K562 treated with DMSO at 1 percent for 12 hours (cell line): Measurements from ENCODE around the gene NT5C3B. TPM values are rescaled to one million over a fixed set of nuclear protein-coding genes. Genes with fewer than 3 reads are reported as not detected.

ENCODE experiments used
- total RNA-seq: library from RNA; unstranded; fragments of 300-600 nt; gene quantifications from 2 replicates; pipeline ENCODE4 v1.2.3, GENCODE V29; 2022; ENCODE audit not compliant: insufficient read depth

Gene NT5C3B
- 83.3 and 95.7 TPM in 2 replicates for total RNA-seq

DNA sequence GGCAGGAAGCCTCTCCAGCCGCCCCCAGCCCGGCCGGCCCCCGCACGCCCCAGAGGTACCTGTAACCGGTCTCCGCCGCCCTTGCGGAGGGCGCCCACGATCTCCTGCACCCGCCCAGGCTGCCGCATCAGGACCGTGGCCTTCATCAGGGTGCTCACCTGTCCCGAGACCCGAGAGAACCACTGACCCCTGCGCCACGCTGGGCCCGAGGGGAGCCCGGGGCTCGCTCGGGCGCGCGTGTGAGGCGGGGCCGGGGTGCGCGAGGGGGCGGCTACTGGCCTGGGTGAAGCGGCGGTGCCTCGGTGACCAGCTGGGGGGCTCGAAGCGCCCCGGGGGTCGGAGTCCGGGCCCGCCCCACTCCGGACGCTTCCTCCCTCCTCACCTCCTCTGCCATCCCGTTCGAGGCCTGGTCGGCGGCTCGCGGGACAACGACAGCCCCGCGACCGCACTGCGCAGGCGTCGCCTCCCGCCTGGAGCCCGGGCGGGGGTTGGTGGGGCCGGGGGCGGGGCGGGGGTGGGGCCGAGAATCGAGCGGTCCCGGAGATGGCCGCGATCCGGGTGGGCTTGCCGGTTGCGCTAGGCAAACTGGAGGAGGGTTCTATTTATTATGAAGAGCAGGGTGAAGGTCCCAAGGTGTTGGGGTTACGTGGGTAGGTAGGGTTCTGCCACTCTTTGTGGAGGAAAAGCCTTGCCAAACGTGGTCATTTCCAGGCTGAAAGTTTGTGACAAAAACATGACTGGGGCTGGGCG is at the start of gene NT5C3B:
Gene NT5C3B (minus strand): TSS at position 433 of the 750 bp plus-strand sequence. CDS start 39 bp downstream, at position 394.

DNA sequence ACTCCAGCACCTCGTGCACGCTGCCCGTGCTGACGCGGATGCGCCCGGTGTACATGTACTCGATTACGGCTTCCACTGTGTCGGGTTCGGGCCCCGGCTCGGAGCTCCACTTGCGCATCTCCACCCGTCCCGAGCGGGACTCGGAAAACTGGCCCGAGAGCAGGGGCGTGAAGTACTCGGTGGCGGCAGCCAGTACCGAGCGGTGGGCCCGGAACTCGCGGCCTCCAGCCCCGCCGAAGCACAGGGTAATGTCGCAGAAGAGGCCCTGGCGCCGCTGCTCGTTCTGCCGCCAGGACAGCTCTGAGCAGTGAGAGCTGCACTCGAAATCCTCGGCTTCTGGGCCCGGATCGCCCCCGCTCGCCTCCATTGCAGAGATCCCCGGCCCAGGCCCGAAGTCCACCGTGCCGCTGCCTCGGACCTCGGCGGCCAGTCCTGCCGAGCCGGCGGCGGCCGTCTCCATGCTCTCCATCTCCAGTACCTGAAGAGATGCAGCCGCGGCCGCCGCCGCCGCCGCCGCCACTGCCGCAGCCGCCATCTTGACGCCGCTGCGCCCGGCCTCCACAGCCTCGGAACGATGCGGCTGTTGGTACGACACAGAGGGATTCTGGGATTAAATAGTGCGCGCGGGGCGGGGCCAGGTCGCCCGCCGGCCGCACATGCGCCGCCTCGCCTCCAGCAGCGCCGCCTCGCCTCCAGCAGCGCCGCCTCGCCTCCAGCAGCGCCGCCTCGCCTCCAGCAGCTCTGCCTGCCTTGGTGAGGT is 29.0 kb upstream of the NT5C3B start, which contains the start of gene KLHL11:
Gene KLHL11 (minus strand): TSS at position 588 of the 760 bp plus-strand sequence. CDS start 53 bp downstream, at position 535.

GRCh38 chr17:41837761-41838538 is 1.9 kb upstream of the NT5C3B start, which contains the start of gene KLHL10:
Gene KLHL10, plus strand, starts transcription at chr17:41837825. Its CDS starts 108 bp downstream, at chr17:41837933.

GRCh38 chr17:41812381-41813151 is 23.5 kb downstream of the NT5C3B start, which contains the start of gene FKBP10:
Gene FKBP10, plus strand, starts transcription at chr17:41813004. Its CDS starts 31 bp downstream, at chr17:41813035.

GRCh38 chr17:41811549-41812380 is 24.3 kb downstream of the NT5C3B start, which contains the start of gene P3H4:
Gene P3H4, minus strand, starts transcription at chr17:41811949. Its CDS starts 34 bp downstream, at chr17:41811915.

GRCh38 chr17:41786227-41787020 is 49.6 kb downstream of the NT5C3B start, which contains the start of gene JUP:
Gene JUP, minus strand, starts transcription at chr17:41786711. Its CDS starts 14,857 bp downstream, at chr17:41771854.

Other genes with a start within 250 kb of the NT5C3B start
- not detected in 2 replicates for gene KRT14, start 249.3 kb downstream of the NT5C3B start, total RNA-seq
- gene KRT16, start 223.5 kb downstream of the NT5C3B start, total RNA-seq: not detected in 2 replicates
- gene KRT17, start 211.7 kb downstream of the NT5C3B start, total RNA-seq: not detected in 2 replicates
- 1,324 and 1,369 TPM in 2 replicates for gene EIF1, start 147.3 kb downstream of the NT5C3B start, total RNA-seq
- not detected in 2 replicates for gene GAST, start 123.9 kb downstream of the NT5C3B start, total RNA-seq
- not detected in 2 replicates for gene HAP1, start 101.6 kb downstream of the NT5C3B start, total RNA-seq
- 157 and 245 TPM in 2 replicates for gene JUP, start 49.5 kb downstream of the NT5C3B start, total RNA-seq
- gene P3H4, start 24.3 kb downstream of the NT5C3B start, total RNA-seq: 2.8 and 4.4 TPM in 2 replicates
- 0.90 and 3.6 TPM in 2 replicates for gene FKBP10, start 23.2 kb downstream of the NT5C3B start, total RNA-seq
- gene KLHL10, start 1.6 kb upstream of the NT5C3B start, total RNA-seq: not detected in 2 replicates
- 2.3 and 6.1 TPM in 2 replicates for gene KLHL11, start 29.2 kb upstream of the NT5C3B start, total RNA-seq
- 42.0 and 106 TPM in 2 replicates for gene ACLY, start 82.7 kb upstream of the NT5C3B start, total RNA-seq
- 0.36 and 1.4 TPM in 2 replicates for gene ODAD4, start 94.4 kb upstream of the NT5C3B start, total RNA-seq
- 34.5 and 50.2 TPM in 2 replicates for gene CNP, start 130.6 kb upstream of the NT5C3B start, total RNA-seq
- 88.5 and 114 TPM in 2 replicates for gene DNAJC7, start 181.2 kb upstream of the NT5C3B start, total RNA-seq
- 60.7 and 119 TPM in 2 replicates for gene NKIRAS2, start 183.9 kb upstream of the NT5C3B start, total RNA-seq
- gene C17orf113, start 214.4 kb upstream of the NT5C3B start, total RNA-seq: 2.0 and 2.4 TPM in 2 replicates